DMS153 treated with DMSO at 0.1 percent for 48 hours (cell line): Measurements from ENCODE around the gene TNFRSF6B.
"Not testable (repeated sequence)": the region's sequence is repeated elsewhere in the genome, so short reads cannot be mapped to it uniquely, and the experiment has no call there.

ENCODE experiments used
- DNase-seq: peaks from one replicate; lab custom pipeline; 2025; ENCODE audit not compliant: unreplicated experiment; lab: John Stamatoyannopoulos, UW

TNFRSF6B gene

DNA sequence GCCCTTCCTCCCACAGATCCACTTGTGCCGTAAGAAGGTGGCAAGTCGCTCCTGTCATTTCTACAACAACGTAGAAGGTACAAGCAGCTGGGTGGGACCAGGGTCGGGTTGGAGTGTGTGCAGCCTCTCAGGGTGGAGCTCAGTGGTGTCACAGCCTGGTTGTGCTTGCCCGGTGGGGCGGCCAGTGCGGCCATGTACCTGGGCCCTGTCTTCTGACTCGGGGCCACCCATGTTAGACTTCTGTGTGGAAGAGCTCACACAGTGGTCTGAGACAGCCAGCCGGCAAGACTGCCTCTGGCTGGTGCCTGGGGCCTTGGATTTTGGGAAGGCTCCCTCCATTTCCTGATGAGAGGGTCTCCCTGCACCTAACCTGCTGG lies 33.7 kb upstream of the TNFRSF6B start:
- DNase-seq, result no peak

GRCh38 chr20:63663332-63664066 lies 33.0 kb upstream of the TNFRSF6B start:
- no peak for DNase-seq

DNA sequence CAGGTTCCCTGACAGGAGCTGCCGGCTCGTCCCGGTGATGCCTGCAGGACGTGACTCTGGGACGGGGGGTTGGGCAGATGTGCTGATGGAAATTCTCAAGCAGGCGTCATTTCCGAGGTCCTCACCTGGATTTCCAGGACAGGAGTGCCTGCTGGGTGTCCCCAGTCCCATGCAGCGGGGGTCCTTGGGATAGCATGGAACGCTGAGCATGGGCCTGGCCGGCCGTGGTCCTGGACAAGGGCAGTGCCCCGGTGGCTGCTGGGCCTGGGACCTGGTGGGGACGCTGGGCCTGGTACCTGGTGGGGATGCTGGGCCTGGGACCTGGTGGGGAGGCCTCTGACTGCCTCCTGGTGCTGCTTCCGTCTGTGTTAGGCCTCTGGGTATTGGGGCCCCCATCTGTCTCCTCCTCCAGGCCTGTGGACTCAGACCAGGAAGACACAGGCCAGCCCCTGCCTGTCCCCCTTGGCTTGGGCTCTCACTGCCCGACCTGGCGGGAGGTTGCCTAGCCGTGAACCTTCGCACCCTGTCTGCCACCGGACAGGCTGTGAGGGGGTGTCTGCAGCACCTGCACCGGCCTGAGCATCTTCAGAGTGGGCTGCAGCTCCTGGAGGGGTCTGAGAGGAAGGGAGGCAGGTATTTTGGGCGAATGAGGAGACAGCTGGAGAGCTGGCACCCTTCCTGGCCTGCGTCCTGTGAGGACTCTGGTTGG lies 32.2 kb upstream of the TNFRSF6B start:
- no peak for DNase-seq

GRCh38 chr20:63664861-63665594 lies 31.4 kb upstream of the TNFRSF6B start:
- no peak for DNase-seq

DNA sequence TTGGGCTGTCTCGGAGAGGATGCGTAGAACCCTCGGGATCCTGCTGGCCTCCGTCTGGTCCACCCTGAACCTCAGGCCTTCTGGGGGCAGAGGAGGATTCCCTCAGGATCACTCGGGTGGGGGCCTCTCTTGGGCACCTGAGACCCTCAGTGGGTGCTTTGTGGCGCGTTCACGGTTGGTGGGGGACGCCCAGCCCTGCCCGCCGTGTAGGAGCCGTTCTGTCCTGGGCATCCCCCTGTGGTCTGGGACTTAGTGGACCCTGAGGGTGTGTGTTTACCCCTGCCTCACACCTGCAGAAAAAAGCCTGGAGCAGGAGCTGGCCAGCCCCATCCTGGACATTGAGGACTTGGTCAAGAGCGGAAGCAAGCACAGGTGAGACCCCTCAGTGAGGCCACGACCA lies 30.7 kb upstream of the TNFRSF6B start:
- no peak for DNase-seq

- DNase-seq, result no peak
These were observed 28.6 kb upstream of the TNFRSF6B start for GRCh38 chr20:63667858-63668257.

DNA sequence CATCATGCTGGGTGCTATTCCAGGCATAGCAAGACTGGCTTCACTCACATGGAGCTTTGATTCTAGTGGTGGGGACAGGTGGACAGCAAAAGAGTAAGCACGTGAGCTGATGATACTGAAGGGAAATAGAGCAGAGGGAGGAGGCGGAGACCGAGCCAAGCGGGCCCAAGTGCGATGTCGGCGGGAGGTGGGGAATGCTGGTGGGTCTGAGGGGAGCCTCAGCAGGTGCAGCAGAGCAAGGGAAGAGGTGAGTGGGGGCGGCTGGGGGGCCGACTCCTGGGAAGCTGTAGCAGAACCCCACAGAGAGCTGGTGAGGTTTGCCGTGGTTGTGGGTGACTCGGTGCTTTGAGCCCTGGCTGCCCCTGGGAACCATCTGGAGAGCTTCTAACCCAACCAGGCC lies 28.1 kb upstream of the TNFRSF6B start:
- no peak for DNase-seq

DNA sequence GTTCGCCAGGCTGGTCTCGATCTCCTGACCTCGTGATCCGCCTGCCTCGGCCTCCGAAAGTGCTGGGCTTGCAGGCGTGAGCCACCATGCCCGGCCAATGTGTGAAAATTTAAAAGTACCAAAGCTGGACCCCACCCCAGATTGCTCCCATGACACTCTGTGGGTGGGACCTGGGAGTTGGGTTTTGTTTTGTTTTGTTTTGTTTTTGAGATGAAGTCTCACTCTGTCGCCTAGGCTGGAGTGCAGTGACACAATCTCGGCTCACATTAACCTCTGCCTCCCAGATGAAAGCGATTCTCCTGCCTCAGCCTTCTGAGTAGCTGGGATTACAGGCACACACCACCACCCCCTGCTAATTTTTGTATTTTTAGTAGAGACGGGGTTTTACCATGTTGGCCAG lies 24.8 kb upstream of the TNFRSF6B start:
- DNase-seq, result not testable (repeated sequence)

- DNase-seq, result no peak
These were observed 23.8 kb upstream of the TNFRSF6B start for GRCh38 chr20:63672666-63673065.

GRCh38 chr20:63673951-63674350 lies 22.5 kb upstream of the TNFRSF6B start:
- DNase-seq, result no peak

DNA sequence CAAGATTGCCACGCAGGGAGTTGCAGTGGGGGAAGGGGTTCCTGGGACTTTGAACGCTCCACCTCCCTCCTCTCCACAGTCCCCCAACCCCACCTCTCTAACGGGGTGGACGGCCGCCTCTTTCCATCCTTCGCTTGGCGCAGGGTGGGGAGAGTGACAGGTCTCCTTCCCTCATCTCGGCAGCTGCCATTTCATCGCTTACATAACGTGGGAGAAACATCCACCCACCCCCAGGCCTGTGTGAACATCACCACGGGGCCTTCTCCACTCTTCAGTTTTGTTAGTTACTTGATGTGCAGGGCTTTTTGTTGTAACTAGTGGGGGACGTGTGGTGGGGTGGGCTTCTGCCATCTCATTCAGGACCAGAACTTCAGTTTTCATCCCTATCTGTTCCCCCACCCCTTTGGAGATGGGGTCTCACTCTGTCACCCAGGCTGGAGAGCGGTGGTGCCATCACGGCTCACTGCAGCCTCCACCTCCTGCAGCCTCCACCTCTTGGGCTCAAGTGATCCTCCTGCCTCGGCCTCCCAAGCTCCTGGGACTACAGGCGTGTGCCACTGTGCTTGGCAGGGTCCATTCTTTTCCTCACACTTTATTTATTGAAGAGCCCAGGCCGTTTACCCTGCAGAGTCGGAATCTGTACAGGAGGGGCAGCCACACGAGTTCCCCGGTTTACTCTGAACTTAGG lies 20.6 kb upstream of the TNFRSF6B start:
- DNase-seq, result no peak

DNA sequence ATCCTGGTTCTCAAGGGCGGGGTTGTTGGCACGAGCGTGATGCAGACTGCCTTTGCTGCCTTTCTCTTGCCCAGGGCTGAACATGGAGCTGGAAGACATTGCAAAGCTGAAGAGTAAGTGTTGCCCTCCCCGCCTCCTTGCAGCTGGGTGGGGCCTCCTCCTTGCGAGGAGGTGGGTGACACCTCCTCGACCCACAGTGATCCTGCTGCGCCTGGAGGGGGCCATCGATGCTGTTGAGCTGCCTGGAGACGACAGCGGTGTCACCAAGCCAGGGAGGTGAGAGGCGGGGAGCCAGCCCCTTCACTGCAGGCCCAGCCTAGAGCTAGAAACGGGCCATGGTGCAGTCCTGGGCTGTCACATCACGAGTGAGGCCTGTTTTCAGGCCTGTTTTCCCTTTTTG lies 18.4 kb upstream of the TNFRSF6B start:
- no peak for DNase-seq

DNA sequence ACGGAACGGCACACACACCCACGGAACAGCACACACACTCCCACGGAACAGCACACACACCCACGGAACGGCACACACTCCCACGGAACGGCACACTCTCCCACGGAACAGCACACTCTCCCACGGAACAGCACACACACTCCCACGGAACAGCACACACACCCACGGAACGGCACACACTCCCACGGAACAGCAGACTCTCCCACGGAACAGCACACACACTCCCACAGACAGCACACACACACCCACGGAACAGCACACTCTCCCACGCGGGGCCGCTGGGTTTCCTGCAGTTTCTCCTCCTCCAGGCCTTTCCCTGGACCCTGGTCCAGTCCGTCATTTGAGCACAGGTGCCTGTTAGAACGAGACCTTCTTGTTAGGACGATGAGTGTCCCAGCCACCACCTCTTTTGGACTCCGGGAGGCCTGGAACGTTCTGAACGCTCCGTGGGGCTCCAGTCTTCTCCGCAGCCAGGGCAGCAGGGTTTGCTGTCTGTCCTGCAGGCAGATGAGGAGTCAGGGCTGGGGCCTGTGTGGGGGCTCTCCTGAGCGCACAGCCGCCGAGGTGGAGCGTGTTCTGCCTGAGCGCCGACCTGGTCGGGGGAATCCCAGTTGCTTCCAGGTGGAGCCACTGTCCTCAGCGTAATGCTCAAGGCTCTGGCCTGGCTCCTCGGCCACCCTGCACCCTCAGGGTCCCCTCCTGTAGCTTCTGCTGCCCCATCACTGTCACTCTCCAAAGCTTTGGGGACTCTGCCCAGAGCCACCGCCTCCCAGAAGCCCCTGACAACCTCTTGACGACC lies 17.6 kb upstream of the TNFRSF6B start:
- DNase-seq, result no peak

- no peak for DNase-seq
These were observed 16.6 kb upstream of the TNFRSF6B start for GRCh38 chr20:63679799-63680305.

DNA sequence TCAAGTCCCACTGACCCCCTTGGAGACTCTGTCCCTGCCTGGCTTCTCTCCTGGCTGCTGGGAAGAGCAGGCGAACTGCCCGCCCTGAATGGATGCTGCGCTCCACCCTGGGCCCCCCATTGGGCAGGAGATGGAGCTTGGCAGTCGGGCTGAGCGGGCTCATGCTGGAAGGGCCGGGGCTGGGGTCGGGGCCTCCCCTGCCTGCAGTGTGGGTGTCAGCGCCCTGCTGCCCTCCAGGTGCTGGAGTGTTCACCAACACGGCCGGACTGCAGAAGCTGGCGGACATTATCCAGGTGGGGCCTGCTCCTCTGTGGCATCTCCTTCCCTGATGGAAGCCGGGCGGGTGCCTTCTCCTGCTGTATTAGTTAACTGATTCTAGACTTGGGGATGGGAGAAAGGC lies 16.0 kb upstream of the TNFRSF6B start:
- no peak for DNase-seq

DNA sequence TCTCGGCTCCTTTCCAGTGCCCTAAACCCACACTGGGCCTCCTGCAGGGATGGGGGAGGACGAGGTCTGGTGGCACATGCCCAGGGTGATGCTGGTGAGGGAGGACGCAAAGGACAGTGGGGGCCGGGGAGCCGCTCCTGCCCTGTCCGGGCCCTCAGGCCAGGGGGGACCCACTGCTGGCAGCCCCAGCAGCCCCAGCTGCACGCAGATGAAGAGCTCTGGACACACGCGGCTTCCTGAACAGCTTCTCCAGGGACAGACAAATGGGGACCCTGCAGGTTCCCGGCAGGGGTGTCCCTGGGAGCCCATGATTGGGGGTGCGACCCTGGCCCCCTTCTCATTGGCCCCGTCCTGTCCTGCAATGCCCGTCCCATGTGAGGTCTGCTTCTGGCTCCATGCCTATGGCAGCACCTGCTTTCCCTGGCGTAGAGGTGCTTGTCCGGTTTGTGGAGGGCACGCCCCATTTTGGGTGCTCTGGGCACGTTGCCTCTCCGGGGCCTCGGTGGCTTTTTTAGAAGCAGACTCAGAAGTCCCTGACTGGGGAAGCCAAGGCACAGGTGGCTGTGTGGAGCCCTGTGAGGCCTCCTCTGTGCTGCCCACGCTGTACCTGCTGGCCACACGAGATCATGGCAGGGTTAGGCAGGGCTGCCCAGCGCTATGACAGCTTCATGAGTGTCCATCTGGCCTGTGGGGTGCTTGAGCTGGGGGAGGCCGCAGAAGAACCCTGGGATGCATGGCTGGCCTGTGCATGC lies 15.4 kb upstream of the TNFRSF6B start:
- no peak for DNase-seq

GRCh38 chr20:63681609-63682142 lies 14.8 kb upstream of the TNFRSF6B start:
- DNase-seq, result no peak

DNA sequence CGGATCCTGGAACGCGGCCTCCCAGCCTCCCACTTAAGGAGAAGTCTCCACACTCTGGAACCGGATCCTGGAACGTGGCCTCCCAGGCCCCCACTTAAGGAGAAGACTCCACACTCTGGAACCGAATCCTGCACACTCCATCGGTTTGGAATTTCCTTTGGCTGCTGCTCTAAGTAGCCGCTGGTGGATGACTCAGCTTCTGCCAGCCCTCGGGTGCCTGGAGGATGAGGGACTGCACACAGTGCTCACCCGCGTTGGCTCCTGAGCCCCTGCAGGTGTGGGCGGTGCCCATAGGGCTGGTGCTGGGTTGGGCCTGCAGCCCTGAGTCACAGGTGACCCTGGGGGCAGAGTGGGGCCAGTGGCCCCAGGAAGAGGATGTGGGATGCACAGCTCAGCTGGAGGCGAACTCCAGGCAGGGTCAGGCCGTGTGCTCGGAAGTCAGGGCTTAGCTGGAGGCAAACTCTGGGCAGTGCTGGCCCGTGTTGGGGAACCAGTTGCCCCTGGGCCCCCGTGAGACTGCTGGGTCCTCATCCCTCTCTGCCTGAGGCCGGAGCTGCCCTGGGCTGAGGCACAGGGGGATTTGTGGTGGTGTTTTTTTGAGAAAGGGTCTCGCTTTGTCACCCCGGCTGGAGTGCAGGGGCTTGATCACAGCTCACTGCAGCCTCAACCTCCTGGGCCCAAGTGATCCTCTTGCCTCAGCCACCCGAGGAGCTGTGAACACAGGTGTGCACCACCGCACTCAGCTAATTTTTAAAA lies 13.9 kb upstream of the TNFRSF6B start:
- DNase-seq, result no peak
